Muscle layer of colon (tissue), 2 donors: Measurements from ENCODE around the gene SPAST.
A peak's percentile ranks its signal among the peaks of the same experiment; 100 is the strongest.

Experiments
- H3K27ac ChIP-seq: one replicate; pipeline ENCODE4 v1.7.0; 2013; ENCODE audit warnings: low read depth, mild to moderate bottlenecking, low read length, moderate library complexity
- H3K27me3 ChIP-seq, 2 donors: one replicate each; pipeline ENCODE4 v1.7.0; 2013; ENCODE audit warnings: low read length in 2 of 2, mild to moderate bottlenecking in 2 of 2; ENCODE audit not compliant: insufficient read depth in 2 of 2, control insufficient read depth in 1 of 2
- H3K36me3 ChIP-seq: one replicate; pipeline ENCODE4 v1.7.0; 2013; ENCODE audit warnings: mild to moderate bottlenecking, low read length; ENCODE audit not compliant: insufficient read depth
- H3K4me1 ChIP-seq: one replicate; pipeline ENCODE4 v1.7.0; 2013; ENCODE audit warnings: mild to moderate bottlenecking, low read length; ENCODE audit not compliant: insufficient read depth
- H3K4me3 ChIP-seq, 2 donors: one replicate each; pipeline ENCODE4 v1.7.0; 2013; ENCODE audit warnings: low read length in 2 of 2, low read depth in 1 of 2, mild to moderate bottlenecking in 1 of 2, moderate library complexity in 1 of 2
- H3K9ac ChIP-seq: one replicate; pipeline ENCODE4 v1.7.0; 2013; ENCODE audit warnings: low read length
- H3K9me3 ChIP-seq: one replicate; pipeline ENCODE4 v1.7.0; 2013; ENCODE audit warnings: mild to moderate bottlenecking, low read length
- donor health status: abdominal sarcoma.
- donor health status: Adenocarcinoma of cecum.

Gene SPAST

GRCh38 chr2:32061973-32062861 lies 1.1 kb upstream of the SPAST start:
- H3K36me3 ChIP-seq = no peaks in the 10 kb centered on the region
- no peak overlapping the region for H3K9ac ChIP-seq
- peak overlapping the region; percentile 53 for H3K27ac ChIP-seq
- H3K4me1 ChIP-seq = peaks cover 14% of the 10 kb centered on the region
- peak overlapping the region; percentile 34 to 83 for H3K4me3 ChIP-seq
- no peaks in the 10 kb centered on the region for H3K27me3 ChIP-seq
- no peaks in the 10 kb centered on the region for H3K9me3 ChIP-seq

GRCh38 chr2:32064021-32064601 lies 755 bp downstream of the SPAST start:
- Histone ChIP-seq H3K4me3 (peak overlapping the region; percentile 34 to 83), H3K4me1 (peaks cover 14% of the 10 kb centered on the region), H3K36me3 (no peaks in the 10 kb centered on the region), H3K9ac (peak overlapping the region; percentile 76), H3K9me3 (no peaks in the 10 kb centered on the region), H3K27me3 (no peaks in the 10 kb centered on the region), H3K27ac (peak overlapping the region; percentile 53)

- Histone ChIP-seq H3K36me3 (no peaks in the 10 kb centered on the region), H3K9ac (peak overlapping the region; percentile 76), H3K4me3 (peak overlapping the region; percentile 34 to 83), H3K27ac (peak overlapping the region; percentile 53), H3K27me3 (no peaks in the 10 kb centered on the region), H3K4me1 (peaks cover 14% of the 10 kb centered on the region), H3K9me3 (no peaks in the 10 kb centered on the region)
These were observed 1.4 kb downstream of the SPAST start for GRCh38 chr2:32064713-32065112.

GRCh38 chr2:32067549-32067948 lies 4.2 kb downstream of the SPAST start:
- Histone ChIP-seq H3K4me3 (no peak overlapping the region), H3K9ac (no peak overlapping the region), H3K9me3 (no peaks in the 10 kb centered on the region), H3K36me3 (no peaks in the 10 kb centered on the region), H3K4me1 (peaks cover 11% of the 10 kb centered on the region), H3K27me3 (no peaks in the 10 kb centered on the region), H3K27ac (no peak overlapping the region)

- H3K4me3 ChIP-seq = no peak overlapping the region
- H3K4me1 ChIP-seq = no peaks in the 10 kb centered on the region
- H3K27me3 ChIP-seq = no peaks in the 10 kb centered on the region
- H3K27ac ChIP-seq = no peak overlapping the region
- no peaks in the 10 kb centered on the region for H3K36me3 ChIP-seq
- no peak overlapping the region for H3K9ac ChIP-seq
- no peaks in the 10 kb centered on the region for H3K9me3 ChIP-seq
These were observed 10.8 kb downstream of the SPAST start for GRCh38 chr2:32074134-32074506.

GRCh38 chr2:32095671-32096070 lies 32.3 kb downstream of the SPAST start:
- Histone ChIP-seq H3K9ac (no peak overlapping the region), H3K9me3 (no peaks in the 10 kb centered on the region)

GRCh38 chr2:32108111-32108510 lies 44.8 kb downstream of the SPAST start:
- Histone ChIP-seq H3K9ac (no peak overlapping the region), H3K4me1 (no peaks in the 10 kb centered on the region), H3K27me3 (no peaks in the 10 kb centered on the region), H3K36me3 (peaks cover 3% of the 10 kb centered on the region), H3K9me3 (no peaks in the 10 kb centered on the region), H3K27ac (no peak overlapping the region), H3K4me3 (no peak overlapping the region)

More at GRCh38 chr2:32095671-32096070, 32.3 kb downstream of the SPAST start:
- no peaks in the 10 kb centered on the region for H3K27me3 ChIP-seq
- H3K27ac ChIP-seq = no peak overlapping the region
- peaks cover 2% of the 10 kb centered on the region for H3K36me3 ChIP-seq
- no peak overlapping the region for H3K4me3 ChIP-seq
- no peaks in the 10 kb centered on the region for H3K4me1 ChIP-seq

GRCh38 chr2:32118055-32118454 lies 54.7 kb downstream of the SPAST start:
- H3K4me1 ChIP-seq = no peaks in the 10 kb centered on the region
- no peaks in the 10 kb centered on the region for H3K27me3 ChIP-seq
- no peak overlapping the region for H3K9ac ChIP-seq
- H3K4me3 ChIP-seq = no peak overlapping the region
- H3K27ac ChIP-seq = no peak overlapping the region
- H3K9me3 ChIP-seq = no peaks in the 10 kb centered on the region
- no peaks in the 10 kb centered on the region for H3K36me3 ChIP-seq

GRCh38 chr2:32119161-32119560 lies 55.8 kb downstream of the SPAST start:
- Histone ChIP-seq H3K9ac (no peak overlapping the region), H3K4me1 (no peaks in the 10 kb centered on the region), H3K9me3 (no peaks in the 10 kb centered on the region), H3K36me3 (peaks cover 2% of the 10 kb centered on the region), H3K27me3 (no peaks in the 10 kb centered on the region), H3K27ac (no peak overlapping the region), H3K4me3 (no peak overlapping the region)

GRCh38 chr2:32124660-32125059 lies 61.3 kb downstream of the SPAST start:
- H3K9me3 ChIP-seq = no peaks in the 10 kb centered on the region
- no peak overlapping the region for H3K4me3 ChIP-seq
- peaks cover 13% of the 10 kb centered on the region for H3K36me3 ChIP-seq
- H3K27me3 ChIP-seq = no peaks in the 10 kb centered on the region
- no peak overlapping the region for H3K27ac ChIP-seq
- H3K4me1 ChIP-seq = no peaks in the 10 kb centered on the region
- H3K9ac ChIP-seq = no peak overlapping the region

GRCh38 chr2:32128636-32129035 lies 65.3 kb downstream of the SPAST start:
- Histone ChIP-seq H3K4me3 (no peak overlapping the region), H3K4me1 (no peaks in the 10 kb centered on the region), H3K9ac (no peak overlapping the region), H3K27ac (no peak overlapping the region), H3K36me3 (peaks cover 24% of the 10 kb centered on the region), H3K9me3 (no peaks in the 10 kb centered on the region), H3K27me3 (no peaks in the 10 kb centered on the region)
